C4-2B (cell line): ENCODE results near the gene TMEM61.

Source experiments
- ZFX ChIP-seq: fragments of 450-650 bp; IDR thresholded peaks from 2 replicates; pipeline ENCODE4 v1.6.1; 2017
- TF ChIP-seq, protein P1 (sequence below): fragments of 450-650 bp; conservative IDR thresholded peaks from 2 replicates; pipeline ENCODE4 v1.5.1; 2017; ENCODE audit warnings: mild to moderate bottlenecking

GRCh38 chr1:54981466-54981865 lies 1.0 kb downstream of the TMEM61 start:
- TF ChIP-seq, protein P1, sequence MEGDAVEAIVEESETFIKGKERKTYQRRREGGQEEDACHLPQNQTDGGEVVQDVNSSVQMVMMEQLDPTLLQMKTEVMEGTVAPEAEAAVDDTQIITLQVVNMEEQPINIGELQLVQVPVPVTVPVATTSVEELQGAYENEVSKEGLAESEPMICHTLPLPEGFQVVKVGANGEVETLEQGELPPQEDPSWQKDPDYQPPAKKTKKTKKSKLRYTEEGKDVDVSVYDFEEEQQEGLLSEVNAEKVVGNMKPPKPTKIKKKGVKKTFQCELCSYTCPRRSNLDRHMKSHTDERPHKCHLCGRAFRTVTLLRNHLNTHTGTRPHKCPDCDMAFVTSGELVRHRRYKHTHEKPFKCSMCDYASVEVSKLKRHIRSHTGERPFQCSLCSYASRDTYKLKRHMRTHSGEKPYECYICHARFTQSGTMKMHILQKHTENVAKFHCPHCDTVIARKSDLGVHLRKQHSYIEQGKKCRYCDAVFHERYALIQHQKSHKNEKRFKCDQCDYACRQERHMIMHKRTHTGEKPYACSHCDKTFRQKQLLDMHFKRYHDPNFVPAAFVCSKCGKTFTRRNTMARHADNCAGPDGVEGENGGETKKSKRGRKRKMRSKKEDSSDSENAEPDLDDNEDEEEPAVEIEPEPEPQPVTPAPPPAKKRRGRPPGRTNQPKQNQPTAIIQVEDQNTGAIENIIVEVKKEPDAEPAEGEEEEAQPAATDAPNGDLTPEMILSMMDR: no peak
- no peak for TF ChIP-seq ZFX
